Prostate gland (tissue), 2 donors: ENCODE measurements around the gene HMGCL.

Experiments used
- CTCF ChIP-seq, 4 experiments: fragments of 200-600 bp in 2 of 4; fragments of 450-650 bp in 2 of 4; sonication (generic) in 2 of 4; IDR thresholded peaks; 1 replicate in 3 of 4; 2 replicates in 1 of 4; pipeline ENCODE4 v1.5.1; 2016 to 2019; ENCODE audit warnings: antibody characterized with exemption in 4 of 4, mild to moderate bottlenecking in 2 of 4, moderate library complexity in 2 of 4
- POLR2AphosphoS5 ChIP-seq: sonication (generic); formaldehyde crosslinking; IDR thresholded peaks from one replicate; pipeline ENCODE4 v1.6.1; 2017; ENCODE audit warnings: antibody characterized with exemption

GRCh38 chr1:23777979-23778814, 47.0 kb downstream of the HMGCL start, which contains the start of gene PITHD1:
- TF ChIP-seq CTCF (IDR thresholded peaks at IDR 0.05), result peak in 2 of 4 experiments; percentile 8 to 21
- TF ChIP-seq POLR2AphosphoS5, result peak; percentile 77
